Stimulated activated CD8-positive, alpha-beta memory T cell treated with anti-CD3 and anti-CD28 coated beads, Interleukin-15, amount 100 ng/mL, for 24 hours (primary cell): ENCODE data around the gene LETM1.

Experiments used
- DNase-seq: peaks from one replicate; pipeline ENCODE4 v3.0.0-alpha.2; 2020; ENCODE audit warnings: low read depth

The LETM1 gene

GRCh38 chr4:1856071-1856942 lies at the start of gene LETM1:
Gene LETM1 (minus strand): TSS chr4:1856156. CDS start chr4:1855950, 206 bp downstream.
- peak; percentile 75 for DNase-seq

GRCh38 chr4:1904042-1904441 lies 48.1 kb upstream of the LETM1 start:
- no peak for DNase-seq

DNA sequence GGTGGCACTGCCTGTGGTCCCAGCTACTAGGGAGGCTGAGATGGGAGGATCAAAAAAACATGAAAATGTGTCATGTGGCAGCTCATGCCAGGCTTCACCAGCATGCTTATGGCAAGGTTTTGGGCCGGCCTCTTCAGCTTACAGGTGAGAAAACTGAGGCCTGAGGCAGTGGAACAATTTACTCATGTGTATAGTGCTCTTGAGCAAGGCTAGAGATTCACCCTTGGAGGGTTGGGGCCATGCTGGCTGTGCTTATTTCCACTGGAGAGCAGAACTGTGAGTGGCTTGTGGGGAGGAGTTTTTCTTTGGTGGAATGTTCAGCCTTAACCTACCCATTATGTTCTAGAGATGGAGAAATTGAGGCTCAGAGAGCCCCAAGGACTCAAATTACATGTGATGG lies 47.1 kb upstream of the LETM1 start:
- no peak for DNase-seq

DNA sequence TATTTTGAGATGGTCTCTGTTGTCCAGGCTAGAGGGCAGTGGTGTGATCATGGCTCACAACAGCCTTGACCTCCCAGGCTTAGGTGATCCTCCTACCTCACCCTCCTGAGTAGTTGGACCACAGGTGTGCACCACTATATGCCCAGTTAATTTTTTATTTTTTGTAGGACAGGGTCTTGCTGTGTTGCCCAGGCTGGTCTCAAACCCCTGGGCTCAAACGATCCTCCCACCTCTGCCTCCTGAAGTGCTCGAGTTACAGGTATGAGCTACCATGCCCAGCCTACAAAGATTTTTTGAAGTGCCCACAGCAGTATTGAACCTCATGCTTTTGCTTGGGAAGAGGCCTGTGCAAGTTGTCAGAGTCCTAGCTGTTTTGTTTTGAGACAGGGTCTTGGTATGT lies 46.3 kb upstream of the LETM1 start:
- DNase-seq: no peak

DNA sequence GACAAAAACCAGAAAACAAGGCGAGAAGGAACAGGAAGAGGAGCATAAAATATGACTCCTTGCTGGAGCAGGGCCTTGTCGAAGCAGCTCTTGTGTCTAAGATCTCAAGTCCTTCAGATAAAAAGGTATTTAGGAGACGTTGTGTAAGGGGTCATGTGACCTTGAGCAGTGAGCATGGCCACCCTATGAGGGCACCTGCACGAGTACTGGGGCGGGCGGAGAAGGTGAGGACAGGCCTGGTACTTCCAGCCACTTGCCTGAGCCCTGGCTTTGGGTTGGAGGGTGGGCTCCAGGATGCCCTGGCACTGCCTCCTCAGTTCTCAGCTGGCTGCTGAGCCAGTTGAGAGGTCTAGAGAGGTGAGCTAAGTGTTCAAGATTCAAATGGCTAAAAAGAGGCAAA lies 45.2 kb upstream of the LETM1 start:
- DNase-seq: no peak

DNA sequence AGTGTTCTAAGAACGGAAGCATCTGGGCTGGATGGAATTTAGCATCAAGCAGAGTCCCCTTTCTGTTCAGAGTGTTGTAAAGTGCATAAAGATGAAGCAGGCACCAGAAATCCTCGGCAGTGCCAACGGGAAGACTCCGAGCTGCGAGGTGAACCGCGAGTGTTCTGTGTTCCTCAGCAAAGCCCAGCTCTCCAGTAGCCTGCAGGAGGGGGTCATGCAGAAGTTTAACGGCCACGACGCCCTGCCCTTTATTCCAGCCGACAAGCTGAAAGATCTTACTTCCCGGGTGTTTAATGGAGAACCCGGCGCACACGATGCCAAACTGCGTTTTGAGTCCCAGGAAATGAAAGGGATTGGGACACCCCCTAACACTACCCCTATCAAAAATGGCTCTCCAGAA lies 44.7 kb upstream of the LETM1 start:
- DNase-seq: no peak

DNA sequence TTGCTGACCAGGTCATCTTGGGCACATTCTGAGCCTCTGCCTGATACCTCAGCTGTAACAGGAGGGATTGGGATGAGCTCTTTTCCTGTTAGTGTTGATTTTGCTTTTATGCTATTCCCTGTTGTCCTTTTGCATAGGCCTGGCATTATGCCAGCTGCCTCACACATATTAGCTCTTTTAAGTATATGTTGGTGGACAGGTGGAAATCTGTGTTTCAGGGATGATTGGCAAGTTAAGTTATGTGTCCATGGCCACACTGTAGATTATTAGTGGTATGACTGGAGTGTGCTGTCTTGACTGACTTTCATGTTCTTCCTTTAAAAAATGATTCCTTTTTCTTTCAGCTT lies 44.1 kb upstream of the LETM1 start:
- DNase-seq: no peak

- peak; percentile 34 for DNase-seq
These were observed 43.5 kb upstream of the LETM1 start for GRCh38 chr4:1899149-1900086.

GRCh38 chr4:1898681-1899080 lies 42.7 kb upstream of the LETM1 start:
- DNase-seq: no peak

- no peak for DNase-seq
These were observed 42.1 kb upstream of the LETM1 start for GRCh38 chr4:1898007-1898406.

GRCh38 chr4:1896658-1896991 lies 40.7 kb upstream of the LETM1 start:
- DNase-seq: no peak

DNA sequence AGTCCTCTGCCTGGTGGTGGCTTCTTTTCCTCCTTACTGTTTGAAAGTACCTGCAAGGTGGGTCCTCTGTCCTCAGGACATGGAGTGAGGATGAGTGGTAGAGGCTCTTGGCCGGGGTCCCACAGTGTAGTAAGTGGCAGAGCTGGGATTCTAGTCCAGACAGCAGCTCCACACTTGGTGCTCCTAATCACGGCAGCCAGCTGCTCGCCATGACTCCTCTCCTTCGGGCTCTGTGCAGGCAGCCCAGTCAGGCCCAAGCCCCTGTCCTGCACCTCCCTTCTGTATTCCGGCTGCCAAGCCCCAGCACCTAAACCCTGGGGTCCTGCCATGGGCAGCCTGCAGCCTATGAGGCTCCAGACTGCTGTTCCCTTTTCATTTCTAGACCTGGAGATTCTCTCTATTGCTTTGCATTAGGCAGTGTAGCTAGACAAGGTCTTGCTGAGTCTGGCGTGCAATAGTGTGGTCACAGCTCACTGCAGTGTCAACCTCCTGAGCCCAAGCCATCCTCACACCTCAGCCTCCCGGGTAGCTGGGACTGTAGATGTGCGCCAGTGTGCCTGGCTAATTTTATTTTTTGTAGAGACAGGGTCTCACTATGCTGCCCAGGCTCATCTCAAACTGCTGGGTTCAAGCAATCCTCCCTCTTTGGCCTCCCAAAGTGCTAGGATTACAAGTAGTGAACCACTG lies 40.2 kb upstream of the LETM1 start:
- no peak for DNase-seq

DNA sequence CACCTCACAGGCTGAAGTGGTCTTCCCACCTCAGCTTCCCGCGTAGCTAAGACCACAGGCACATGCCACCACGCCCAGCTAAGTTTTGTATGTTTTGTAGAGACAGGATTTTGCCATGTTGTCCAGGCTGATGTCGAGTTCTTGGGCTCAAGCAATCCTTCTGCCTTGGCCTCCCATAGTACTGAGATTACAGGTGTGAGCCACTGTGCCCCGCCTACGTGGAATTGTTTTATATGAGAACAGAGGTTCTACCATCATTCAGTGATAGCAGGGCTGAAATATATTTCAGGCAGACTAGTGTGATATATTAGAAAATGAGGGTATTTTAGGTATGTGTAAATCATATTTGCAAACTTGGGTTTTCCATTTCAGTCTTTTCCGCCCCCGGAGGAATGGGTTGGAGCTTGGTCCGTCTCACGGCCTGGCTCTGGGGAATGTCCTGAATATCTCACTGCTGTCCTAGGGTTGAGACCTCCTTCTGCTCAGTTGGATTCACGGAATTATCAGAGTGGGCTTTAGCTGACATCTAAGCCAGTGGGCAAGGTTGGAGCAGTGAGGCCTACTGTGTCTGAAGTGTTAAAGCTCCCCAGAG lies 35.1 kb upstream of the LETM1 start:
- no peak for DNase-seq

- DNase-seq: no peak
These were observed 31.1 kb upstream of the LETM1 start for GRCh38 chr4:1887052-1887451.

DNA sequence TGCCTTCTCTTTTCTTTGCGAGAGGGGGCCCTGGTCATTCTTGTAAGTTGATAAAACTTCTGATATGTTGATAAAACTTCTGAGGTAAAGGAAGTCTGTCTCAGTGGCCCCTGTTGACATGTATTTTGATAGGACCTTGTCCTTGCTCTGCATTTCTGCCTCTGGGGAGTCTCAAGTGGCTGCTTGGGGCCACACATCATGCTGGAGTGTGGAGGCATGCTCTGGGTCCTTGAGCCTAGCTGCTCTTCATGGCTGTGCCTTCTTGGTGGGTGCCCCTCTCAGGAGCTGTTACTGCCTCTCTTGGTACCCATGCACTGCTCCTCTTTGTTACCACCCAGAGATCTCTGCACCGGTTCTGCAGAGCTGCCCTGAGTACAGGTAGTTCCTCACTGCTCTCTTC lies 29.5 kb upstream of the LETM1 start:
- no peak for DNase-seq

DNA sequence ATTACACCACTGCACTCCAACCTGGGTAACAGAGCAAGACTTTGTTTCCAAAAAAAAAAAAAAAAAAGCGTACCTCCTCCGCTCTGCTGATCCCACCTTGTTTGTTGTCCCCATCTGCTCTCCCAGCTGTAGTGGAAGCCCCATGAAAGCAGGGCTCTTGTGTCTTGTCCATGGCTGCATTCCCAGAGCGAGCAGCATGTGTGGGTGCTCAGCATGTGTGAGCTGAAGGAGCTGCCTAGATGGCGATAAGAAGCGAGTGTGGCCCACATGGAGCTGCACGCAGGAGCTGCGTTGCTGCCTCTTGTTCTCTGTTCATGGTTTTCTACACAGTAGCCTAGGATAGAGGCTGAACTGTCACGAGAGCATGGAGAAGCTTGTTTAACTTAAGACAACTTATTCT lies 27.6 kb upstream of the LETM1 start:
- DNase-seq: no peak

- no peak for DNase-seq
These were observed 26.9 kb upstream of the LETM1 start for GRCh38 chr4:1882850-1883271.

GRCh38 chr4:1880332-1880731 lies 24.4 kb upstream of the LETM1 start:
- DNase-seq: no peak

DNA sequence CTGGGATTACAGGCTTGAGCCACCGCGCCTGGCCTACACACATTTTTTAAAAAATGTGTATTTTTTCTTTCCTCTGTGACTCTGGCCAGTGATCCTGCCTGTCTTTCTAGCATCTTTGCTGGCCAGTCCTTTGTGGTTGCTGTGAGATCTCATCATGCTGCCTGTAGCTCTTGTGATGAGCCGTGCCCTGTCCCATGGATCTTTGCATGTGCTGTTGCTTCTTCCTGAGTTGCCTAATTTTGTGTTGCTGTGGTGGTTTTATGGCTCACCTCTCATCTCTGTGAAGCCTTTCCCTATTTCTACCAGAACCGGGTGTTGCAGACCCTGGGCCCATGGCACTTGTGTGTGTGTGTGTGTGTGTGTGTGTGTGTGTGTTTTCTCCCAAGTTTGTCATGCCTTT lies 23.5 kb upstream of the LETM1 start:
- no peak for DNase-seq

DNA sequence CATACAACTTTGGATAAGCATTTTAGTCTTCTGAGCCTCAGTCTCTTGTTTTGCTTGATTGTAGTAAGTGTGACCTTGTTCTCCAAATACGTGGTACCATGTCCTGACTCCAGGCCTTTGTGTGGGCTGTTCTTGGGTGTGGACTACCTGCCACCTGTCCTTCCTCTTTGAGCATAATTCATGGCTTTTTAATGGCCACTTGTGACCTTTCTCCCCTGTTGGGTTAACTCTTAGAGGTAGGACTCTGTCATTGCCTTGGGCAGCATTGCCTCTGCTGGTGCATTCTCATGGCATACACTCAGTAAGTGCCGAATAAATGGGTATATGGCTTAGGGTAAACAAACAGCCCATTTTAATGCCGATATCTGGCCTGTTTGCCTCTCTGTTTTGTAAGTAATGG lies 18.2 kb upstream of the LETM1 start:
- no peak for DNase-seq

- no peak for DNase-seq
These were observed 17.8 kb upstream of the LETM1 start for GRCh38 chr4:1873776-1874175.

DNA sequence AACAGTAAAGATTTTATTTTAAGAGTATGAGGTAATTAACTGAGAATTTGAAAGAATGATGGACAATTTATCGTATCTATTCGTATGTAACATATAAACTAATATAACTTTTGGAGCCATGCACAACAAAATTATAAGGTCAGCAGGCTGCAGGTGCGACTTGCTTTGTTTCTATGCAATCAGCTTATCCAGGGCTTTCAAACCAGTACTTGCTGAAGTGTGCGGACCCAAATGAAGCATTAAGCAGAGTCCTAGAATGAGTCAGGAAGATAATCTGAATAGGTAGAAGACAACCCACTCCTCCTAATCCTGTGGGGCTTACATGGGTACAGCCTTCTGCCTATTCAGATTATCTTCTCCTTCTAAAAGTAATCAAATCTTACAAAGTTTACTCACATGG lies 17.3 kb upstream of the LETM1 start:
- DNase-seq: no peak
